CMK (cell line): ENCODE data around the gene DLG5.

Experiments
- DNase-seq: peaks from one replicate; pipeline ENCODE4 v3.0.0-alpha.2; 2010; ENCODE audit warnings: low read depth

Gene DLG5, protein sequence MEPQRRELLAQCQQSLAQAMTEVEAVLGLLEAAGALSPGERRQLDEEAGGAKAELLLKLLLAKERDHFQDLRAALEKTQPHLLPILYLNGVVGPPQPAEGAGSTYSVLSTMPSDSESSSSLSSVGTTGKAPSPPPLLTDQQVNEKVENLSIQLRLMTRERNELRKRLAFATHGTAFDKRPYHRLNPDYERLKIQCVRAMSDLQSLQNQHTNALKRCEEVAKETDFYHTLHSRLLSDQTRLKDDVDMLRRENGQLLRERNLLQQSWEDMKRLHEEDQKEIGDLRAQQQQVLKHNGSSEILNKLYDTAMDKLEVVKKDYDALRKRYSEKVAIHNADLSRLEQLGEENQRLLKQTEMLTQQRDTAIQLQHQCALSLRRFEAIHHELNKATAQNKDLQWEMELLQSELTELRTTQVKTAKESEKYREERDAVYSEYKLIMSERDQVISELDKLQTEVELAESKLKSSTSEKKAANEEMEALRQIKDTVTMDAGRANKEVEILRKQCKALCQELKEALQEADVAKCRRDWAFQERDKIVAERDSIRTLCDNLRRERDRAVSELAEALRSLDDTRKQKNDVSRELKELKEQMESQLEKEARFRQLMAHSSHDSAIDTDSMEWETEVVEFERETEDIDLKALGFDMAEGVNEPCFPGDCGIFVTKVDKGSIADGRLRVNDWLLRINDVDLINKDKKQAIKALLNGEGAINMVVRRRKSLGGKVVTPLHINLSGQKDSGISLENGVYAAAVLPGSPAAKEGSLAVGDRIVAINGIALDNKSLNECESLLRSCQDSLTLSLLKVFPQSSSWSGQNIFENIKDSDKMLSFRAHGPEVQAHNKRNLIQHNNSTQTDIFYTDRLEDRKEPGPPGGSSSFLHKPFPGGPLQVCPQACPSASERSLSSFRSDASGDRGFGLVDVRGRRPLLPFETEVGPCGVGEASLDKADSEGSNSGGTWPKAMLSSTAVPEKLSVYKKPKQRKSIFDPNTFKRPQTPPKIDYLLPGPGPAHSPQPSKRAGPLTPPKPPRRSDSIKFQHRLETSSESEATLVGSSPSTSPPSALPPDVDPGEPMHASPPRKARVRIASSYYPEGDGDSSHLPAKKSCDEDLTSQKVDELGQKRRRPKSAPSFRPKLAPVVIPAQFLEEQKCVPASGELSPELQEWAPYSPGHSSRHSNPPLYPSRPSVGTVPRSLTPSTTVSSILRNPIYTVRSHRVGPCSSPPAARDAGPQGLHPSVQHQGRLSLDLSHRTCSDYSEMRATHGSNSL (N-terminal part only)

DNA sequence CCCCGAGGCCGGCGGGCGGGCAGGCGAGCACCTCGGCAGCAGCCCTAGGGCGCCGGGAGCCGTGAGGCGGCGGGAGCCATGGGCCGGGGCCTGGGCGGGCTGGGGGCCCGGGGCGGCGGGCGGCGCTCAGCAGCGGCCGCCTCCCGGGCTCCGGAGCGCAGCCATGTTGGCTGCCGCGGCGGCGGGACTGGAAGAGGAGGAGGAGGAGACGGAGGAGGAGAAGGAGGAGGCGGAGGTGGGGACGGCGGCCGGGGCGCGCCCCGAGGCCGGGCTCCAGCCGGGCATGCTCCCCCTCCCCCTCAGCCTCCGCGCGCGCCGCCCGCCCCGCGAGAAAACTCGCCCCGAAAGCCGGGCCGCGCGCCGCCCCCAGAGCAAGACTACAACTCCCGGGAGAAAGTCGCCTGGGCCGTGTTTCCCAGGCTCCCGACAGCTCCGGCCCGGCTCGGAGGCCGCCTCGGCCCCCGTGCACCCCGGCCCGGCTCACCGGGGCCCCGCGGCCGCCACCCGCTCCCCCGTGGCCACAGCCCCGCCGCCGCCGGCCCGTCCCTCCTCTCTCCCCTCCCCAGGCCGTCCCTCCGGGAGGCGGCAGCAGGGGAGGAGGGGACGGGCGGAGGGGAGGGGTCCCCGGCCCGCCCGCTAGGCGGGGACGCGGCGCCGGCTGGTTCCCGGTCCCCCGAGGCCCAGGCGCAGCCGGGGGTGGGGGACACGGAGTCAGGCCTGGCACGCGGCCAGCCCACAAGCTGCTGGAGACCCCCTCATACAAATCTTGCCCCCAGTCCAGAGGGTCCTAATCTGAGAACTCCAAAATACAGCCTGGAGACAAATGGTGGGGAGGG, at the start of gene DLG5:
TSS of gene DLG5 (minus strand) at position 190 of the 836 bp plus-strand sequence. CDS start 235 bp downstream, outside the sequence.
- DNase-seq = no peak

DNA sequence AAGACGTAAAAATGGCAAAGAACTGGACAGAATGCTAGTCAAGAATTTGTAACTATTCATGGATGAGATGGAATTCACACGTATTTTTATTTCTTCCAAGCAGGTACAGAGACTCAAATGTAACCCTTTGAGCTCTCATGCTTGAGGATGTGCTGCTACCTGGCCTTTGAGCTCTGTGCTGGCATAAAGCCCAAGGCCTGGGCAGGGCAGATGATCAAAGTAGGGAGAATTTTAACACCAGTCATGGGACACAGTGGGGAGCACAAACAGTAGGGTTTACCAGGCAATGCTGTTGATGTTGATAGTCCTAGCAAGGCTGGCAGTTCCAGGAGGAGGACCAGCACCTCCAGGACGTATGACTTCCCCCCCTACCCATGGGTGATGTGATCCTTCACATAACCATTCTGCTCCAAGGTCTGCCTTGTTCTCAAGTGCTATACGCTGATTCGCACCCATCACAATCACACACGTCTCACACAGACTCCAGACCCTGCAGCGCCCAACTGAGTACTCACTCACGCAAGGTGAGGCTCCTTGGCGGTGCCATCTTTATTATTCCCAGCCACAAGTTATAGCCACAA, 48.6 kb upstream of the DLG5 start:
- DNase-seq = no peak

DNA sequence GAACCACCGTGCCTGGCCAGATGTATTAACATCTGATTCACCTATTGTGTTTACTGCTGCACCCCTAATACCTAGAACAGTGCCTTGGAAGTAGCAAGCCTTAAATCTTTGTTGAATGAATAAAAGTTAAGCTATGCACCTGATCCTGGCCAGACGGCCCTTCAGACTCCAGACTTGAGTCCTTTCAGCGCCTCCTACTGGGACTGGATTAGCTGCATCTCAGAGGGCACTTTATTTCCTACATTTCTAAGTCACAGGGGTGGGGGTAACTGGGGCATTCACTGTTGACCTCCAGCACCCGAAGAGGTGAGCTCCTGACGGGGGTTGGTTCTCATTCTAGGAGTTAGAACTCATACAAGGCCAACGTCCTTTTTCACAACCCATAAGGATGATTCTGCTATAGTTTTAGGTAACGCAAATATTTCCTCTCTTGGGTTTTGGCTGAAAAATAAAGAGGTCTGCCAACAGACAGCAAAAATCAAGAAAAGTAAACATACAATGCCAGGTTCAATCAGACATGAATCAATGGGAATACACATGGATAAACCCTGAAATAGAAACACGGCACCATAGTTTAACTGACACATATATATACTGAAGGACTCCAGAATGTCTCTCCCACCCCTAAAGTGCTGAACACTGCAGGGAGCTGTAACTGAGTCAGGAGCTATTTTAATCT, 48.0 kb upstream of the DLG5 start:
- no peak for DNase-seq

DNA sequence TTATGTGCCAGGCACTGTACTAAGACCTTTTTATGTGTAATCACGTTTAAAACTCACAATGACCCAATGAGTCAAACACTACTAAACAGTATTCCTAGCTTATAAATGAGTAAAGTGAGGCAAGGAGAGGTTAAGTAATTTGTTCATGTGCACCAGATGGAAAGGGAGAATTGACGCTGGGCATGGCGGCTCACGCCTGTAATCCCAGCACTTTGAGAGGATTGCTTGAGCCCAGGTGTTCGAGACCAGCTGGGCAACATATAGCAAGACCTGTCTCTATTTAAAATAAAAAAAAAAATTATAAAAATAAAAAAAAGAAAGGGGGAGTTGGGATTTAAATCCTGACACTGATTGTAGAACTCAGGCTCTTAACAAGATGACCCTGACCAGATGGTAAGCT, 46.7 kb upstream of the DLG5 start:
- no peak for DNase-seq

DNA sequence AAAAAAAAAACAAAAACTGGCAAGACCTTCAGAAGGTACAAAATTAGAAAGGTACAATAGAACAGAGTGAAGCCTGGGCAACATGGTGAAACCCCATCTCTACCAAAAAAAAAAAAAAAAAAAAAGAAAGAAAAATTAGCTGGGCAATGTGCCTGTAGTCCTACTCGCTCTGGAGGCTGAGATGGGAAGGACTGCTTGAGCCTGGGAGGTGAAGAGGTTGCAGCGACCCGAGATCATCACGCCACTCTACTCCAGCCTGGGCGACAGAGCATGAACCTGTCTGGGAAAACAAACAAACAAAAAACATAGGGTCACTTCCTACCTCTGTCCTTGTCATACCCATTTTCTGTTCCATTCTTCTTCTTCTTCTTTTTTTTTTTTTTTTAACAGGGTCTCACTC, 45.6 kb upstream of the DLG5 start:
- no peak for DNase-seq

DNA sequence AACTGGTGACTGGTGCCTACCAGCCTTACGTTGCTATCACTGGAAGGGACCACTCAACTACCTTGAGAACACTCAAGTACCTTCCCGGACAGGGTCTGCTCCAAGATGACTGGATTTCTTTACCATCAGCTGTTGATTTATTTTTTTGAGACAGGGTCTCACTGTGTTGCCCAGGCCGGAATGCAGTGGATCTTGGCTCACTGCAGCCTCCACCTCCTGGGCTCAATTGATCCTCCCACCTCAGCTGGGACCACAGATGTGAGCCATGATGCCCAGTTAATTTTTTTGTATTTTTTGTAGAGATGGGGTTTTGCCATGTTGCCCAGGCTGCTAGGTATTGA, 45.2 kb upstream of the DLG5 start:
- DNase-seq = no peak

DNA sequence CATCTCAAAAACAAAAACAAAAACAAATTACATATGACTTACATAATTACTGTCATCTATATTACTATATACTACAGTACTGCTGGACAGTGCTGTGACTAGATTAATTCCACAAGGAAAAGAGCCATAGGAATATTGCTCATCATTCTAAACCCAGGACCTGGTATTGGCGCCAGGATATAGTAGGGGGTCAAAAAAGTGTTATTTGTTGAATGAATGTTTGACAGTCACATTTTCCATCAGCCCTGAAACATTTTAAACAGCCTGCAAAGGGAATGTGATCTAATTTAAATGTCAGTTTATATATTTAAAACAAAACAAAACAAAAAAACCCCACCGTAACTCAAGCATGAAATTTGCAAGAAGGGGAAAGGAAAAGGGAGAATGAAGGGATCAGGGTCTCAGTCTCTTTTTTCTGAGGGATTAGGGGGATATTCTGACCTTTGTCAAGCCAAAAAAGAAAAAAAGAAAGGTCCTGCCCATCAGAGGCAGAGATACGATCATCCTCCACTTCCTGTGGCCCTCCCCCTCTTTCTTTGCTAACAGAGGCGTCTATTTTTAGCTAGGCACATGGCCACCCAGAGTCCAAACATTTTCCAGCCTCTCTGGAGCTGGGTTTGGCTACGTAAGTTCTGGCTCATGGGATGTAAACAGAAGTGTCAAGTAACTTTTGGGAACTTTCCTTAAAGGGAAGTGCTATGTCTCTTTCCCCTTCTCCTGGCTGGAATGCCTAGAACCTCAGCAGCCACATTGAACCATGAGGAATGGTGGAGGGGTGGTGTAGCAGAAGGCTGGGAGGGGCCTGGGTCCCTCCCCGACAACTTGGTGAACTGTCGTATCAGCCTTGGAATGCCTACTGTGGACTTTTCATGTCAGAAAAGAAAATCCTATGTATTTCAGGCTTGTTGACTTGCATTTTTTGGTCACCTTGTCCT, 44.6 kb upstream of the DLG5 start:
- DNase-seq = peak; percentile 18

DNA sequence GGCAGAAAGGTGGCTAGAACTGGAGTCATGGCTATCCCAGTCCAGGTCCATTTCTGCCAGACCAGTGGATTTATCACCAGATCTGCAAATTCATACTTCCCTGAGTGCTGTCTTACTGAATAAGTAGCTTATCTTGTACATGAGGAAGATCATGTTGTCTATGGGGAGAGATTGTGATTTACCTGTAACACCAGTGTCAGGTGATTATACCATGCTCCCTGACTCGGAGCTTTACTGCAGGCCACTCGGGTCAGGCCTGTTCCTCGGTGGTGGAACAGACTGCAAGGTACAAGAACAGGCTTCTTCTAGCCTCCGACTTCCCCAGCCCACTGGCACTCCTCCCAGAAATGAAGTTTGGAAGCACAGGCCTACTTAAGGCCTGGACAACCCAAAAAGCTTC, 42.6 kb upstream of the DLG5 start:
- no peak for DNase-seq

DNA sequence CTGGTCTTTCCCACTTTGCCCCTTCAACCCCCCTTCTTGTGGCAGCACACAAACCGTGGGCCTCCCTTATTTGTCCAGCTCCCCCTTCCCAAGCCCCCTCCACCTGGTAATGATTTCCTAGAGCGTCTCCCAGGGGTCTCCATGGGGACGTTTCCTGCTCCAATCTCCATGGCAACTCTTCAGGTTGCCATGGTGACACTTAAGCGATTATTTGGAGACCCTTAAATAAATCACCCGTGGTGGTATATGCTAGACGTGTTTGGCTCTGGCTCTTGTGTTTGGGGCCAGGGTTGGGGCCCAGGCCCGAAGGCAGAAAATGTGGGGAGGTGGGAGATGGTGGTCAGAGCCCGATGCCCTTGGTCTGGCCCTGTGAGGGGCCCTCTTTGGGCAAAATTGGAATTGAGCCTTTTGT, 41.1 kb upstream of the DLG5 start:
- DNase-seq = no peak

DNA sequence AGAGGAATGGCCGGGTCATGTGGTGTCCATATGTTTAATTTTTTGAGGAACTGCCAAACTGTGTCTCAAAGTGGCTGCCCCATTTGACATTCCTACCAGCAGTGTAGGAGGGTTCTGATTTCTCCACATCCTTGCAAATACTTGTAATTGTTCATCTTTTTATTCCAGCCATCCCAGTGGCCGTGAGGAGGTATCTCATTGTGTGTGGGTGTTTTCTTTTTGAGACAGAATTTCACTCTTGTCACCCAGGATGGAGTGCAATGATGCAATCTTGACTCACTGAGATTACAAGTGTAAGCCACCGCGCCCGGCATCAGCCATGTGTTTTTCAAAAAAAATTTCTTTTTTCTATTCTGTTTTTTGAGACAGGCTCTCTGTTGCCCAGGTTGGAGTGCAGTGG, 38.7 kb upstream of the DLG5 start:
- DNase-seq = no peak

DNA sequence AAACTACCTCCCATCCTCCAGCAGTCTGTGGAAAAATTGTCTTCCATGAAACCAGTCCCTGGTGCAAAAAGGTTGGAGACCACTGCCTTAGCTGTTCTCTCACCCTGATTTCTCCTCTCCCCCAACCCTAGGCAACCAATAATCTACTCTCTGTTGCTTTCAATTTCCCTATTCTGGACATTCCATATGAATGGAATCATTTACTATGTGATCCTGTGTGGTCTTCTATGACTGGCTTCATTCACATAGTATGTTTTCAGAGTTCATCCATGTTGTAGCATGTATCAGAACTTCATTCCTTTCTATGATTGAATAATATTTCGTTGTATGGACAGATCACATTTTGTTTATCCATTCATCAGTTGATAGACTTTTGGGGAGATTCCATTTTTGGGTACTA, 38.3 kb upstream of the DLG5 start:
- DNase-seq = no peak

DNA sequence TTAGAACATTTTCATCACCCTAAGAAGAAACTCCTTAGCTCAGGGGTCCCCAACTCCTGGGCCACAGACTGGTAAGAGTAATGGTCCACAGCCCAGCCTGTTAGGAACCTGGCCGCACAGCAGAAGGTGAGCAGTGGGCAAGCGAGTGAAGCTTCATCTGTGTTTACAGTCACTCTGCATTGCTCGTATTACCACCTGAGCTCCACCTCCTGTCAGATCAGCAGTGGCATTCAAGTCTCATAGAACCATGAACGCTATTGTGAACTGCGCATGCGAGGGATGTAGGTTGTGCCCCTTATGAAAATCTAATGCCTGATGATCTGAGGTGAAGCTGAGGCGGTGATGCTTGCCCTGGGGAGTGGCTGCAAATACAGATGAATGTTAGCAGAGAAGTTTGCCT, 37.3 kb upstream of the DLG5 start:
- no peak for DNase-seq

DNA sequence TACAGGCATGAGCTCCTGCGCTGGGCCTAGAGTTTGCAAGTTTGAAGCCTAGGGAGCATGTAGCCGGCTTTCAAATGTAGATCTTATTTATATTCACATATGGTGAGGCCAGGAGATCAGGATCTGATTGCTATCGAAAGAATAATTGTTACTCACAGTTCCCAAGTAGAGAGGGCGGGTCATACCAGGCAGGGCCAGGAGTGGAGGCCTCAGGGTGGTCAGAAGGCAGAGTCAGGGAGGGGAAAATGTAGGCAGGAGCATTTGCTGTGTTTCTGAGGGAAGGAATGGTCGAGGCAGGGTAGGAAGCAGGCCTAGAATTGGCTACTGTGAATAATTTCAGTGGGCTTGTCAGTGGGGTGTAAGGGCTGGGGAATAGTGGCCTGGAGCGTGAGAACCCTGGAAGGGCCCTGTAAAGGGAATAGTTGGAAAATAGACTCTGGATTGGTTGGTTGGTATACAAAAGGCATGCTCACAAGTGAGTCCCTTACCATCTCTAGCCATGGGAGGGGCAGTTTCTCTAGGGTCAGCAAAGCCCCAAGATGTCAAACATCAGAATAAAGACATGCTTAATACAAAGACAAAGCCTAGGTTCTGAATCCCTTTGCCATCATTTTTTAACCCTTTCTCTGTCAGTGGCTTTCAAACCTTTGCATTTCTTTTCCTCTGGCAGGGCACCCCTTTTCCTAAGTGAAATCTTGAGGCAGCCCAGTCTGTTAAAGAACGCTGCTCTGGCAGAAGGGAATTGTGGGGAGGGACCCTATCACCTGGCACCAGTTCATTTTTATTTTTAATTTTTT, 36.0 kb upstream of the DLG5 start:
- DNase-seq = no peak

DNA sequence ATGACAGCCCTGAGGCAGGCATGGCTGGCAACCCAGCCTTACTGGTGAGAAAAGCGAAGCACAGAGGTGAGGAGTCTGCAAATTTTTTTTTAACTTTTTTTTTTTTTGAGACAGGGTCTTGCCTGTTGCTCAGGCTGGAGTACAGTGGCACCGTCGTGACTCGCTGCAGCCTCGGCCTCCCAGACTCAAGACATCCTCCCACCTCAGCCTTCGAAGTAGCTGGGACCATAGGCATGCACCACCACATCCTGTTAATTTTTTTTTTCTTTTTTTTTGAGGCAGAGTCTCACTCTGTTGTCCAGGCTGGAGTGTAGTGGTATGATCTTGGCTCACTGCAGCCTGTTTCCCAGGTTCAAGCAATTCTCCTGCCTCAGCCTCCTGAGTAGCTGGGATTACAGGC, 35.1 kb upstream of the DLG5 start:
- no peak for DNase-seq

DNA sequence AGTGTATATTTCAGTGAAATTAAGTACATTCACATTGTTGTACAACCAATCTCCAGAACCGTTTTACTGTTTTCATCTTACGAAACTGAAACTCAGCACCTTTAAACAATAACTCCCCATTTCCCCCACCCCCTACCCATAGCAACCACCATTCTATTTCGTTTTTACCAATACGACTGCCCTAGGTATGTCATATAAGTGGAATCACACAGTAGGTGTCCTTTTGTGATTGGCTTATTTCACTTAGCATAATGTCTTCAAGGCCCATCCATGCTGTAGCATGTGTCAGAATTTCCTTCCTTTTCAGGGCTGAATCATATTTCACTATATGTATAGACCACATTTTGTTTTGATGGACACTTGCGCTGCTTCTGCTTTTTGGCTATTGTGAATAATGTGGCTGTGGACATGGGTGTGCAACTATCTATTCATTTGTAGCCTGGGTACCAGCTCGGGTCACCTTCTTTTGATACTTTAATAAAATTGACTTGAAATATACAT, 34.3 kb upstream of the DLG5 start:
- no peak for DNase-seq

DNA sequence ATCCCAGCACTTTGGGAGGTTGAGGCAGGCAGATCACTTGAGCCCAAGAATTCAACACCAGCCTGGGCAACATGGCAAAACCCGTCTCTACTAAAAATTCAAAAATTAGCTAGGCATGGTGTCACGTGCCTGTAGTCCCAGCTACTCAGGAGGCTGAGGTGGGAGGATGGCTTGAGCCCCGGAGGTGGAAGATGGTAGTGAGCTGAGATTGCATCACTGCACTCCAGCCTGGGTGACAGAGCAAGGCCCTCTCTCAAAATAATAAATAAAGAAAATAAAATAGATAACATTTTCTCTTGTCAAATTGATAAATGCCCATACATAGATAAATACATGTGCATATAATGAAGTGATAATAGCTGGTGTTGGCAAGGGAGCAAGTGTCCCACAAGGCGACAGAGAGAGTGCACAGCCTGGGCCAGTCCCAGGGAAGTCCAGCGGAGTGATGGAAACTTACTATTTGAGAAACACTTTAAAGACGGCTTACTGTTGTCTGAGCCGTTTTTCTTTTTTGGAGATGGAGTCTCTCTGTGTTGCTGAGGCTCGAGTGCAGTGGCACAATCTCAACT, 33.4 kb upstream of the DLG5 start:
- DNase-seq = no peak

DNA sequence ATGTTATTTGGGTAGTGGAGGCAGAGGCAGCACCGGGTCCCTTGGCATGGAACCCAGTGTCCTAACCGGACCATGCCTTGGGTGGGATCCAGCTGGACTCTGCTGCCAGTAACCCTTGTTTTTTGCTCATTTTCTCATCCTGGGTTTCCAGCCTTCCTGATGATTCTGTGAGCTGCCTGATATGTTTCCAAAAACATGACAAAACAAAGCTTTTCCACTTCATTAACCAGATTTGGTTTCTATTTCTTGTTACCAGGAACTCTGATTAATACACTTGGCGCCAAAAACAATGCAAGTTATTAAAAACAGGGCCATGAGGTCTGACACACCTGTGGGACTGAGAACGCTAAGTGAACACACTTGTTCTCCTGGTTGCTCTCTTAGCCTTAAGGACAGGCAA, 32.8 kb upstream of the DLG5 start:
- DNase-seq = no peak

DNA sequence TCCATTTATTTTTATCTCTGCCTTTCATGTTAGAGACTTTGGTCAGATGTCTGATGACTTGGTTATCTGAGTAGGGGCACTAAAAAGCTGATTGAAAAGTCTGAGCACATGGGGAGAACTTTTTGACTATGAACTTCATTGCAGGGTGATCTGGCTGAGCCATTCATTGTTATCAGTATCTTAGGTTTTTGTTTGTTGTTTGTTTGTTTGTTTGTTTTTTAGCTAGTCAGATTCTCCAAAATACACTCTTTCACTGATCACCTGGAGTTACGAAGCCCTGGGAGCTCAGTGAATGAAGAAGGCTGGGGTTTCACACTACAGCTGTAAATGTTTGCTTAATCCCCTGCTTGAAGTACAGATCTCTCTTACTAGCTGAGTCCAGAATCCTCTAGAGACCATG, 28.6 kb upstream of the DLG5 start:
- DNase-seq = no peak
